Sigmoid colon (tissue), 7 donors: Measurements from ENCODE around the gene FER1L5. TPM values are rescaled to one million over a fixed set of nuclear protein-coding genes. Genes with fewer than 3 reads are reported as not detected.

Experiments used
- DNase-seq: peaks from one replicate; pipeline ENCODE4 v3.0.0-alpha.2; 2019
- H3K27ac ChIP-seq, 4 donors: fragments of 200-600 bp; sonication (generic); one replicate each; pipeline ENCODE4 v1.5.1; 2016 to 2019; ENCODE audit warnings: mild to moderate bottlenecking in 1 of 4
- H3K27me3 ChIP-seq, 3 donors: fragments of 200-600 bp; sonication (generic); one replicate each; pipeline ENCODE4 v1.5.1; 2019; ENCODE audit warnings: mild to moderate bottlenecking in 1 of 3
- H3K36me3 ChIP-seq, 4 donors: fragments of 200-600 bp; sonication (generic); one replicate each; pipeline ENCODE4 v1.5.1; 2016 to 2019
- H3K4me1 ChIP-seq, 4 donors: fragments of 200-600 bp; sonication (generic); one replicate each; pipeline ENCODE4 v1.5.1; 2017 to 2019
- H3K4me3 ChIP-seq, 4 donors: fragments of 200-600 bp; sonication (generic); one replicate each; pipeline ENCODE4 v1.5.1; 2017 to 2019; ENCODE audit warnings: mild to moderate bottlenecking in 2 of 4, moderate library complexity in 1 of 4
- H3K9me3 ChIP-seq, 4 donors: fragments of 200-600 bp in 3 of 4; sonication (generic) in 3 of 4; one replicate each; pipeline versions ENCODE4 v1.5.1 to v1.6.1; 2013 to 2019
- CTCF ChIP-seq, 4 experiments: fragments of 450-650 bp in 3 of 4; fragments of 200-600 bp in 1 of 4; IDR thresholded peaks; one replicate each; pipeline ENCODE4 v1.5.1; 2016 to 2019; ENCODE audit warnings: antibody characterized with exemption in 4 of 4, mild to moderate bottlenecking in 3 of 4, moderate library complexity in 2 of 4
- EP300 ChIP-seq, 4 donors: sonication (generic); formaldehyde crosslinking; IDR thresholded peaks; one replicate each; pipeline ENCODE4 v1.6.1; 2017; ENCODE audit warnings: antibody characterized with exemption in 4 of 4
- POLR2A ChIP-seq, 2 donors: fragments of 450-650 bp; IDR thresholded peaks; one replicate each; pipeline ENCODE4 v1.6.1; 2016; ENCODE audit warnings: antibody characterized with exemption in 2 of 2, mild to moderate bottlenecking in 2 of 2, moderate library complexity in 2 of 2
- POLR2AphosphoS5 ChIP-seq, 4 donors: sonication (generic); formaldehyde crosslinking; IDR thresholded peaks; one replicate each; pipeline ENCODE4 v1.6.1; 2017; ENCODE audit warnings: antibody characterized with exemption in 4 of 4
- WGBS, 2 donors: extraction: QIAGEN DNeasy Blood & Tissue Kit; methylation state at CpG; one replicate each; pipeline ENCODE4 v1.1.7; 2013; 5-methylcytosine and 5-hydroxymethylcytosine counted together
- intact Hi-C: fragments of 100-400 bp; cut with DNase I; formaldehyde crosslinking; loops from one replicate; pipeline ENCODE4 v1.15.1; 2023
- polyA plus RNA-seq, 3 donors: library from polyadenylated mRNA; stranded (reverse); fragments of 200-250 nt; gene quantifications; one replicate each; pipeline ENCODE4 v1.2.3, GENCODE V29; 2013
- total RNA-seq, 4 donors: library from RNA; depleted of rRNA; stranded (reverse); fragments of >200 nt; gene quantifications; one replicate each; pipeline ENCODE4 v1.1.0, GENCODE V29; 2016
- donor health status: healthy with polysubstance abuse.
- donor health status: Bipolar disorder and iron deficiency.
- donor health status: healthy.

Gene FER1L5
- total and polyA plus RNA-seq, 7 donors, result under 0.01 to 0.01 TPM; not detected in 5

GRCh38 chr2:96739633-96740428 lies 97.3 kb downstream of the FER1L5 start, which contains the start of gene LMAN2L:
Gene LMAN2L, minus strand, starts transcription at chr2:96740064. Its CDS starts 24 bp downstream, at chr2:96740040.
- Histone ChIP-seq H3K9me3 (no peaks in the 10 kb centered on the region), H3K27ac (peak within 1 kb of the TSS; percentile 73 to 84 (median 78)), H3K27me3 (no peaks in the 10 kb centered on the region), H3K4me3 (peak within 1 kb of the TSS; percentile 47 to 95 (median 74)), H3K36me3 (peaks cover 0 to 13% (median 0%) of the 10 kb centered on the region in 4 donors), H3K4me1 (peaks cover 0 to 35% (median 19%) of the 10 kb centered on the region in 4 donors)
- WGBS, 2 donors, result 1% methylated on average over 43 of the region's 43 CpGs
- TF ChIP-seq EP300 (IDR thresholded peaks at IDR 0.05), result no peak
- peak; percentile 26 to 48 for TF ChIP-seq POLR2A (IDR thresholded peaks at IDR 0.05)
- peak in 2 of 4 donors; percentile 69 to 71 for TF ChIP-seq POLR2AphosphoS5 (IDR thresholded peaks at IDR 0.05)
- DNase-seq, result peak; percentile 99
- intact Hi-C loops, result loop anchor here (1.0 to 5.0 kb wide), 6 partner anchors 19 to 473 kb away; partner anchors contain the start of genes CIAO1, CNNM3, KANSL3 and TMEM127

GRCh38 chr2:96747061-96747617 lies 104.6 kb downstream of the FER1L5 start:
- H3K27ac ChIP-seq, result no peak overlapping the region
- intact Hi-C loops, result no loop called here
- H3K4me1 ChIP-seq, result no peaks in the 10 kb centered on the region
- H3K9me3 ChIP-seq, result no peaks in the 10 kb centered on the region
- H3K4me3 ChIP-seq, result no peak overlapping the region
- no peak for TF ChIP-seq CTCF (IDR thresholded peaks at IDR 0.05)
- H3K36me3 ChIP-seq, result no peaks in the 10 kb centered on the region
- no peaks in the 10 kb centered on the region for H3K27me3 ChIP-seq
- DNase-seq, result no peak
- WGBS, 2 donors, result 73 to 74% methylated on average over 6 of the region's 6 CpGs

GRCh38 chr2:96751800-96752199 lies 109.2 kb downstream of the FER1L5 start:
- no peak for TF ChIP-seq EP300 (IDR thresholded peaks at IDR 0.05)
- no peak for TF ChIP-seq CTCF (IDR thresholded peaks at IDR 0.05)
- no peak for TF ChIP-seq POLR2A (IDR thresholded peaks at IDR 0.05)
- no peak for TF ChIP-seq POLR2AphosphoS5 (IDR thresholded peaks at IDR 0.05)
- intact Hi-C loops, result no loop called here
- H3K4me1 ChIP-seq, result no peaks in the 10 kb centered on the region

GRCh38 chr2:96753661-96754282 lies 111.2 kb downstream of the FER1L5 start:
- no peak overlapping the region for H3K27ac ChIP-seq
- WGBS, 2 donors, result 40 to 61% methylated on average over 7 of the region's 7 CpGs

More at GRCh38 chr2:96751800-96752199, 109.2 kb downstream of the FER1L5 start:
- 85 to 87% methylated on average over 9 of the region's 9 CpGs for WGBS, 2 donors
- H3K27ac ChIP-seq, result no peak overlapping the region
- DNase-seq, result no peak
- no peaks in the 10 kb centered on the region for H3K9me3 ChIP-seq
- no peak overlapping the region for H3K4me3 ChIP-seq
- no peaks in the 10 kb centered on the region for H3K27me3 ChIP-seq
- no peaks in the 10 kb centered on the region for H3K36me3 ChIP-seq

More at GRCh38 chr2:96753661-96754282, 111.2 kb downstream of the FER1L5 start:
- Histone ChIP-seq H3K36me3 (no peaks in the 10 kb centered on the region), H3K27me3 (no peaks in the 10 kb centered on the region), H3K4me3 (no peak overlapping the region), H3K9me3 (no peaks in the 10 kb centered on the region), H3K4me1 (no peaks in the 10 kb centered on the region)
- DNase-seq, result no peak
- intact Hi-C loops, result no loop called here
- TF ChIP-seq POLR2A (IDR thresholded peaks at IDR 0.05) (no peak), EP300 (IDR thresholded peaks at IDR 0.05) (no peak), CTCF (IDR thresholded peaks at IDR 0.05) (no peak), POLR2AphosphoS5 (IDR thresholded peaks at IDR 0.05) (no peak)
